Keratinocyte (primary cell): Measurements from ENCODE around the gene ZBTB8A. TPM values are rescaled to one million over a fixed set of nuclear protein-coding genes. Genes with fewer than 3 reads are reported as not detected.
A peak's percentile ranks its signal among the peaks of the same experiment; 100 is the strongest.

Experiments used
- DNase-seq: peaks from one replicate; pipeline ENCODE4 v3.0.0-alpha.2; 2011; ENCODE audit warnings: low read depth, missing footprints, low spot score
- FAIRE-seq: peaks from 2 replicates; lab custom pipeline; 2011; peaks lifted over from hg19 to GRCh38; lab: Jason Lieb, UNC
- H2AFZ ChIP-seq: 2 replicates; pipeline ENCODE4 v1.6.0; 2012; ENCODE audit warnings: low read length, control low read depth, inconsistent platforms; ENCODE audit not compliant: control insufficient read depth
- H3K27ac ChIP-seq: 2 replicates; pipeline ENCODE4 v1.5.1; 2011; ENCODE audit warnings: low read length; ENCODE audit not compliant: control insufficient read depth, insufficient read depth
- H3K27me3 ChIP-seq: 3 replicates; pipeline ENCODE4 v1.6.0; 2011; ENCODE audit warnings: low read length; ENCODE audit not compliant: control insufficient read depth, insufficient read depth; ENCODE audit errors: extremely low read depth
- H3K36me3 ChIP-seq, 2 experiments: 2 replicates in 1 of 2; 3 replicates in 1 of 2; pipeline ENCODE4 v1.5.1; 2011; ENCODE audit warnings: low read length in 2 of 2, mild to moderate bottlenecking in 1 of 2; ENCODE audit not compliant: control insufficient read depth in 2 of 2, insufficient read depth in 2 of 2; ENCODE audit errors: extremely low read depth in 1 of 2
- H3K4me1 ChIP-seq: 3 replicates; pipeline ENCODE4 v1.5.1; 2011; ENCODE audit warnings: low read length; ENCODE audit not compliant: control insufficient read depth, insufficient read depth; ENCODE audit errors: extremely low read depth
- H3K4me2 ChIP-seq: 3 replicates; pipeline ENCODE4 v1.6.0; 2011; ENCODE audit warnings: low read depth, low read length; ENCODE audit not compliant: control insufficient read depth, insufficient read depth; ENCODE audit errors: extremely low read depth
- H3K4me3 ChIP-seq, 3 experiments: fragments of 200-600 bp in 1 of 3; sonication (generic) in 1 of 3; 2 replicates in 2 of 3; 3 replicates in 1 of 3; pipeline ENCODE4 v1.5.1; 2011 to 2016; ENCODE audit warnings: low read length in 3 of 3, mild to moderate bottlenecking in 3 of 3, control low read depth in 2 of 3, inconsistent platforms in 1 of 3, low read depth in 1 of 3, mixed read lengths in 1 of 3, mixed run types in 1 of 3, moderate library complexity in 1 of 3; ENCODE audit not compliant: control insufficient read depth in 2 of 3, insufficient read depth in 2 of 3; ENCODE audit errors: extremely low read depth in 1 of 3
- H3K79me2 ChIP-seq: 2 replicates; pipeline ENCODE4 v1.6.0; 2012; ENCODE audit warnings: low read length; ENCODE audit not compliant: control insufficient read depth, insufficient read depth
- H3K9ac ChIP-seq: 3 replicates; pipeline ENCODE4 v1.6.0; 2011; ENCODE audit warnings: low read length; ENCODE audit not compliant: control insufficient read depth, insufficient read depth; ENCODE audit errors: extremely low read depth
- H3K9me1 ChIP-seq: 3 replicates; pipeline ENCODE4 v1.6.0; 2011; ENCODE audit warnings: low read length; ENCODE audit not compliant: control insufficient read depth, insufficient read depth; ENCODE audit errors: extremely low read depth
- H3K9me3 ChIP-seq: 2 replicates; pipeline ENCODE4 v1.5.1; 2012; ENCODE audit warnings: low read depth, low read length; ENCODE audit not compliant: control insufficient read depth
- H4K20me1 ChIP-seq: 3 replicates; pipeline ENCODE4 v1.6.0; 2011; ENCODE audit warnings: low read length; ENCODE audit not compliant: control insufficient read depth, insufficient read depth; ENCODE audit errors: extremely low read depth
- CTCF ChIP-seq, 3 experiments: IDR thresholded peaks in 1 of 3; conservative IDR thresholded peaks in 1 of 3; optimal IDR thresholded peaks in 1 of 3; 2 replicates in 2 of 3; 3 replicates in 1 of 3; pipeline versions ENCODE3 to v1.5.1; 2011; ENCODE audit warnings: low read length in 3 of 3, mild to moderate bottlenecking in 3 of 3, moderate library complexity in 2 of 3, control low read depth in 1 of 3, inconsistent platforms in 1 of 3; ENCODE audit not compliant: insufficient read depth in 2 of 3; ENCODE audit errors: extremely low read depth in 1 of 3
- EZH2 ChIP-seq: IDR thresholded peaks from one replicate; pipeline ENCODE4 v1.6.1; 2012; ENCODE audit warnings: inconsistent platforms, mild to moderate bottlenecking, low read length, moderate library complexity
- dilution Hi-C: fragments of 300-500 bp; cut with MboI; formaldehyde crosslinking; loops from one replicate; pipeline ENCODE4 v1.7.0; 2020; ENCODE audit warnings: low sequenced_read_pairs; ENCODE audit not compliant: extremely low pct_ligation_motif_present
- polyA minus RNA-seq, 3 experiments: library from RNA; depleted of rRNA, polyadenylated mRNA; stranded (reverse); fragments of >200 nt; gene quantifications; 1 replicate in 1 of 3; 2 replicates in 1 of 3; 3 replicates in 1 of 3; pipeline ENCODE4 v1.2.3, GENCODE V29; 2011
- polyA plus RNA-seq, 5 experiments: library from polyadenylated mRNA; depleted of rRNA in 3 of 5; stranded (reverse) in 3 of 5; stranded (forward) in 1 of 5; unstranded in 1 of 5; fragments of >200 nt; gene quantifications; 1 replicate in 1 of 5; 2 replicates in 3 of 5; 3 replicates in 1 of 5; pipeline versions ENCODE4 v1.2.1 to v1.2.3, GENCODE V29; 2011 to 2012; ENCODE audit warnings: missing spikeins in 2 of 5, low read depth in 1 of 5, low replicate concordance in 1 of 5

The ZBTB8A gene
- polyA plus RNA-seq = 3.4 to 5.3 TPM (median 4.1 TPM) in 3 replicates
- 2.4 TPM for polyA plus RNA-seq (2011; ENCODE audit: low read depth)
- 1.9 and 4.7 TPM in 2 replicates for polyA plus RNA-seq (2011; cell fraction: cytosol; rRNA removed)
- polyA plus RNA-seq (2011; cell fraction: nucleus; rRNA removed) = 4.0 and 4.5 TPM in 2 replicates
- 1.7 and 3.3 TPM in 2 replicates for polyA plus RNA-seq (2012; ENCODE audit: low replicate concordance)
- 0.72 to 9.6 TPM (median 4.2 TPM) in 3 replicates for polyA minus RNA-seq
- polyA minus RNA-seq (2011; cell fraction: cytosol; rRNA and poly(A)+ RNA removed) = 2.1 TPM
- 3.3 and 6.8 TPM in 2 replicates for polyA minus RNA-seq (2011; cell fraction: nucleus; rRNA and poly(A)+ RNA removed)

- DNase-seq (no peak), FAIRE-seq (no peak)
- Histone ChIP-seq H3K9ac (peak within 1 kb of the TSS; percentile 75), H3K27ac (peak within 1 kb of the TSS; percentile 42), H3K4me3 (peak within 1 kb of the TSS; percentile 53 to 90 (median 68)), H2AFZ (peak within 1 kb of the TSS; percentile 74), H4K20me1 (no peaks in the 10 kb centered on the region), H3K9me3 (no peaks in the 10 kb centered on the region), H3K9me1 (peaks cover 2% of the 10 kb centered on the region), H3K79me2 (peaks cover 18% of the 10 kb centered on the region), H3K4me2 (peak within 1 kb of the TSS; percentile 98), H3K4me1 (peaks cover 11% of the 10 kb centered on the region), H3K27me3 (no peaks in the 10 kb centered on the region), H3K36me3 (peaks cover 0 to 4% of the 10 kb centered on the region in 2 experiments)
- dilution Hi-C loops = no loop called here
- TF ChIP-seq CTCF (optimal IDR thresholded peaks at IDR 0.05 in 1 of 3, IDR thresholded peaks at IDR 0.05 in 1 of 3, conservative IDR thresholded peaks at IDR 0.05 in 1 of 3; ENCODE audit: extremely low read depth in 1 of 3, insufficient read depth in 2 of 3, low read length in 3 of 3) (peak in 1 of 3 experiments; percentile 11), EZH2 (no peak)
Measured at GRCh38 chr1:32538887-32539583, at the start of gene ZBTB8A. Gene ZBTB8A, plus strand, starts transcription at chr1:32539427. Its CDS starts 53,505 bp downstream, at chr1:32592932.

GRCh38 chr1:32489774-32490454 is 49.3 kb upstream of the ZBTB8A start:
- peaks cover 5% of the 10 kb centered on the region for H3K4me1 ChIP-seq
- no peak overlapping the region for H3K27ac ChIP-seq
- TF ChIP-seq CTCF (optimal IDR thresholded peaks at IDR 0.05 in 1 of 3, IDR thresholded peaks at IDR 0.05 in 1 of 3, conservative IDR thresholded peaks at IDR 0.05 in 1 of 3; ENCODE audit: extremely low read depth in 1 of 3, insufficient read depth in 2 of 3, low read length in 3 of 3) (no peak), EZH2 (no peak)
- FAIRE-seq (no peak), DNase-seq (no peak)
- H2AFZ ChIP-seq = no peak overlapping the region
- no peaks in the 10 kb centered on the region for H3K9me1 ChIP-seq
- H3K9me3 ChIP-seq = no peaks in the 10 kb centered on the region
- no peaks in the 10 kb centered on the region for H3K36me3 ChIP-seq
- H4K20me1 ChIP-seq = no peaks in the 10 kb centered on the region
- H3K9ac ChIP-seq = no peak overlapping the region
- H3K27me3 ChIP-seq = no peaks in the 10 kb centered on the region
- no peak overlapping the region for H3K4me2 ChIP-seq
- no peaks in the 10 kb centered on the region for H3K79me2 ChIP-seq
- dilution Hi-C loops = no loop called here
- no peak overlapping the region for H3K4me3 ChIP-seq
